HG03159 (cell line): Measurements from ENCODE around the gene ERI2.
A peak's percentile ranks its signal among the peaks of the same experiment; 100 is the strongest.
"Not testable (repeated sequence)": the region's sequence is repeated elsewhere in the genome, so short reads cannot be mapped to it uniquely, and the experiment has no call there.

Source experiments
- ATAC-seq: cut with Tn5 transposase; IDR thresholded peaks from one replicate; pipeline ENCODE4 v1.9.1; 2021; ENCODE audit warnings: mild to moderate bottlenecking, moderate library complexity; ENCODE audit not compliant: unreplicated experiment

The ERI2 gene

DNA sequence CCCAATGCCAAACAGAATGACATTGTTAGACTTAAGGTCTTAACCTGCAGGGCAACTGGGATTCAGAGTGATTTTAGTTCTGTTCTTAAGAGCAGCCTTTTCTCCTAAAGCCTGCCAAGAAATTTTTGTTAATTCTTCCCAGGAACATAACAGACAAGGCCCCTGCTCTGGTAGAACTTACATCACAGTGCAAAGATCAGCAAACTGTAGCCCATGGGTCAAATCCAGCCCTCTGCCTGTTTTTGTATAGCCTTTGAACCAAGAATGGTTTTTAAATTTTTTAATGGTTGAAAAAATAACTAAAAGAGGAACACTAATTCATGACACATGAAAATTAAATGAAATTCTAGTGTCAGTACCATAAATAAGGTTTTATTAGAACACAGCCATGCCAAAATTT is 38.7 kb downstream of the ERI2 start:
- ATAC-seq = no peak

DNA sequence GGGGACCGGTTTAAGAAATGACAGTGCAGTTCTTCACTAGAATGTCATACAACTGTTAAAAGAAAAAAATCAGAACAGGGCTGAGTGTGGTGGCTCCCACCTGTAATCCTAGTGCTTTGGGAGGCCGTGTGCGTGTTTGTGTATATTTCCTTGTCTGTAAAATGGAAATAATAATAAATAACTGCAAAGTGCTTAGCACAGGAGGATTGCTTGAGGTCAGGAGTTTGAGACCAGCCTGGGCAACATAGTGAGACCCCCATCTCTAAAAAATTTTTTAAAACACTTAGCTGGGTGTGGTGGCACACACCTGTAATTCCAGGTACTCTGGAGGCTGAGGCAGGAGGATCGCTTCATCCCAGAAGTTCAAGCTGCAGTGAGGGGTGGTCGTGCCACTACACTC is 40.0 kb downstream of the ERI2 start:
- ATAC-seq = no peak

GRCh38 chr16:20765732-20766131 is 40.5 kb downstream of the ERI2 start:
- ATAC-seq = no peak

DNA sequence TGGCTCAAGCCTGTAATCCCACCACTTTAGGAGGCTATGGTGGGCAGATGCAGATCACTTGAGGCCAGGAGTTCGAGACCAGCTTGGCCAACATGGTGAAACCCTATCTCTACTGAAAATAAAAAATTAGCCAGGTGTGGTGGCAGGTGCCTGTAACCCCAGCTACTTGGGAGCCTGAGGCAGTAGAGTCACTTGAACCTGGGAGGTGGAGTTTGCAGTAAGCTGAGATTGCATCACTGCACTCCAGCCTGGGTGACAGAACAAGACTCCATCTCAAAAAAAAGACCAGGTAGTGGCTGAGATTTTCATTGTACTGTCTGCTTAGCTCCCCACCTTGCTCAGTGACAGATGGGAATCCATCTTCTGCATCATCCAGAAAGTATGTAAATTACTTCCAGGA is 41.8 kb downstream of the ERI2 start:
- ATAC-seq = not testable (repeated sequence)

GRCh38 chr16:20763461-20764232 is 42.6 kb downstream of the ERI2 start, which contains the start of gene ACSM3:
Gene ACSM3 (plus strand): TSS chr16:20764014. CDS start chr16:20770035, 6,021 bp downstream.
- peak; percentile 99 for ATAC-seq

GRCh38 chr16:20762404-20763123 is 43.7 kb downstream of the ERI2 start:
- ATAC-seq = no peak

DNA sequence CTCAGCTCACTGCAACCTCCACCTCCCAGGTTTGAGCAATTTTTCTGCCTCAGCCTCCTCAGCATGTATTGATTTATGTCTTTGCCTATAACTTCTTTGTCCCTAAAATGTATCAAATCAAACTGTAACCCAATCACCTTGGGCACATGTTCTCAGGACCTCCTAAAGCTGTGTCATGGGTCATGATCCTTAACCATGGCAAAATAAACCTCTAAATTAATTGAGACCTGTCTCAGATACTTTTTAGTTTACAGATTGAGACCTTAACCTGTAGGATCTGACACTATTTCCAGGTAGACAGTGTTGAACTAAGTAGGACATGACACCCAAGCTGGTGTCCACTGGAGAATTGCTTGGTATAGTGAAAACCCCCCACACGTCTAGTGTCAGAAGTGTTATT is 45.1 kb downstream of the ERI2 start:
- ATAC-seq = no peak

DNA sequence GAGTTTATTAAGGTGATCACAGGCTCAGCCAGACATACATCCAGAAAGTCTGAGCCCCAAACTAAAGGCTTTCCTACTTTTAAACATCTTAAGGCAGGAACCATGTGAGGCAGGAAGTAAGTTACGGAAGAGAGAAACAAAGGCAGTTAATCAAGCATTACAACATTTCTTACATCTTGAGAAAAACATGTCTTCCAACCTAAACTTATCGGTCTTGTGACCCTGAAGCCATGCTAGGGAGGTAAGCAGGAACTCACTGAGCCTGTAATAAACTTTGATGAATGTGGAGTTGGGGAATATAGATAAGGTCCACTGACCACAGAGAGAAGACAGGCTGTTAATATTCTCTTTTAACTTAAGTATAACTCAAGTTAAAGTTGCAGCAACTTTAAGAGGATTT is 45.9 kb downstream of the ERI2 start:
- ATAC-seq = no peak

GRCh38 chr16:20755799-20756198 is 50.5 kb downstream of the ERI2 start:
- ATAC-seq = not testable (repeated sequence)

DNA sequence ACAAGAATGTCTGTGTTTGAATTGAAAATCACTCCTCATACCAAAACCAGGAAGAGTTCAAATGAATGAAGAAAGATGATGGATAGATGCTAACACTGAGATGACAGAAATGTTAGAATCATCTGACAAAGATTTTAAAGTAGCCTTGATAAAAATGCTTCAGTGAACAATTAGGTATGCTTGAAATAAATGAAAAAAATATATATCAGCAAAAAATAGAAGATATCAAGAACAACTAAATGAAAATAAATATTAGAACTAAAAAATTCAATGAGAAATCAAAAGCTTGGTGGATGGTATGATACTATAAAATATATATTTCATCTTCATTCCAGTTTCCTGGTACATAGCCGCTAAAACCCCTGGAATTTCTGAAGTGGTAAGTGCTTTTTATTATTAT is 51.0 kb downstream of the ERI2 start:
- ATAC-seq = no peak

- ATAC-seq = no peak
These were observed 52.5 kb downstream of the ERI2 start for GRCh38 chr16:20753727-20754126.

DNA sequence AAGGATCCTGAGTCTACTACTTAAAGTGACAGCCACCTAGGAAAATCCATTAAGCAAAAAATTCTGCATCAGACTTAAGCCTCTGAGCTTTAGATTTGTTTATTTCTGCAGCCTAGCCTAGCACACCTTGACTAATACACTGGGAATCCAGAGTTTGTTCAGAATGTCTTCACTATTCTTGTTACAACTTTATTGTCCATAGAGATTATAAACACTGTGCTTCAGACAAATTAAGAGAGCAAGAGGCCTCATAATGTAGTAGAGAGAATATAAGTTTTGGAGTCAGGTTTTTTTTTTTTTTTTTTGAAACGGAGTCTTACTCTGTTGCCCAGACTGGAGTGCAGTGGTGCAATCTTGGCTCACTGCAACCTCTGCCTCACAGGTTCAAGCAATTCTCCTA is 55.7 kb downstream of the ERI2 start:
- no peak for ATAC-seq

GRCh38 chr16:20749474-20749873 is 56.8 kb downstream of the ERI2 start:
- no peak for ATAC-seq

- ATAC-seq = no peak
These were observed 59.0 kb downstream of the ERI2 start for GRCh38 chr16:20747030-20747816.

DNA sequence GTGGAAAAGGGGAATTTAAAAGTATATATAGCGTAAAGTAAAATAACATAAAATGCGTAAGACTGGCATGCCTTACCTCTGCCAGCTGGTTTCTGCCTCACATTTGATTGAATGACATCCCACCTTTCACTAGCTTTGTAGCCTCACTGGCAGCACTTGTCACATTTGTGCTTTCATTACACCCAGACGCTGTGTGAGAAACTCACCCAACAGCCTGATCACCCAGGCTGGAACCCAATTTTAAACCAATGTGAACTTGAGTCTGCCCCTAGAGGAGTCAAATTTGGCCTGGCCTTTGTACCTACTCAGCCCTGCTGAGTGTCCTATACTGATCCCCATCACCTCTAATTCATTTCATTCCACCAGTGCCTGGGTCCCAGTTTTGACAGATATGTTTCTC is 59.8 kb downstream of the ERI2 start:
- no peak for ATAC-seq
